Suprapubic skin (tissue), 4 donors: ENCODE results near the gene CTNNBIP1. TPM values are rescaled to one million over a fixed set of nuclear protein-coding genes. Genes with fewer than 3 reads are reported as not detected.
A peak's percentile ranks its signal among the peaks of the same experiment; 100 is the strongest.

Source experiments
- DNase-seq, 2 donors: peaks; one replicate each; pipeline ENCODE4 v3.0.0-alpha.2; 2019; ENCODE audit warnings: low spot score in 2 of 2
- H3K27ac ChIP-seq: fragments of 200-600 bp; sonication (generic); one replicate; pipeline ENCODE4 v1.5.1; 2019
- H3K27me3 ChIP-seq: fragments of 200-600 bp; sonication (generic); one replicate; pipeline ENCODE4 v1.5.1; 2019
- H3K36me3 ChIP-seq: fragments of 200-600 bp; sonication (generic); one replicate; pipeline ENCODE4 v1.5.1; 2019
- H3K4me1 ChIP-seq: fragments of 200-600 bp; sonication (generic); one replicate; pipeline ENCODE4 v1.5.1; 2019
- H3K4me3 ChIP-seq: fragments of 200-600 bp; sonication (generic); one replicate; pipeline ENCODE4 v1.5.1; 2019; ENCODE audit warnings: mild to moderate bottlenecking
- H3K9me3 ChIP-seq: fragments of 200-600 bp; sonication (generic); one replicate; pipeline ENCODE4 v1.5.1; 2019
- CTCF ChIP-seq, 2 donors: fragments of 200-600 bp in 1 of 2; fragments of 450-650 bp in 1 of 2; sonication (generic) in 1 of 2; IDR thresholded peaks; one replicate each; pipeline ENCODE4 v1.5.1; 2016 to 2019; ENCODE audit warnings: antibody characterized with exemption in 2 of 2, mild to moderate bottlenecking in 1 of 2, moderate library complexity in 1 of 2
- EP300 ChIP-seq: sonication (generic); formaldehyde crosslinking; IDR thresholded peaks from one replicate; pipeline ENCODE4 v1.6.1; 2017; ENCODE audit warnings: antibody characterized with exemption
- POLR2A ChIP-seq, 2 donors: fragments of 450-650 bp; IDR thresholded peaks; one replicate each; pipeline ENCODE4 v1.6.1; 2017; ENCODE audit warnings: antibody characterized with exemption in 2 of 2, mild to moderate bottlenecking in 2 of 2, moderate library complexity in 2 of 2
- POLR2AphosphoS5 ChIP-seq, 3 donors: sonication (generic); formaldehyde crosslinking; IDR thresholded peaks; one replicate each; pipeline ENCODE4 v1.6.1; 2017; ENCODE audit warnings: antibody characterized with exemption in 3 of 3
- WGBS: methylation state at CpG from one replicate; pipeline ENCODE4 v1.1.5; 2018; 5-methylcytosine and 5-hydroxymethylcytosine counted together
- total RNA-seq, 4 donors: library from RNA; depleted of rRNA; stranded (reverse); fragments of >200 nt; gene quantifications; one replicate each; pipeline ENCODE4 v1.1.0, GENCODE V29; 2016

CTNNBIP1 gene
- total RNA-seq, 4 donors from 2014 or later: 197 to 538 (median 406) TPM

DNA sequence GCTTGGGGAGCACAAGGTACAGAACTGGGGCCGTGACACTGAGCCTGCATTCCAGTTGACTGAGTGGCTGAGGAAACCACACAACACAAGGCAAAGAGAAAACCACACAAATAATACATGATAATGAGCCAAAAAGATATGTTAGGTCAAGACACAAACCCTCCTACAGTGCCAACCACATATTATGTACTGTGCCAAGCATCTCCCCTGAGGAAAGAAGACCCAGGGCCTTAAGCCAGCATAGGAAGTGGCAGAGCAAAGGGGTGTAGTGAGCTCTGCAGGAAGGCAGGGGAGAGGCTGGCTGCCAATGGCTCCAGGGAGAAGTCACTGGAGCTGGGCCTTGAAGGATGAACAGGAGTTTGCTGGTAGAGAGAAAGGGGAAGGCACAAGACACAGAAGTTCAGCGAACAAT is 28.2 kb downstream of the CTNNBIP1 start:
- peak overlapping the region; percentile 44 for H3K27ac ChIP-seq
- H3K4me3 ChIP-seq: no peak overlapping the region
- no peaks in the 10 kb centered on the region for H3K27me3 ChIP-seq
- H3K36me3 ChIP-seq: peaks cover 25% of the 10 kb centered on the region
- TF ChIP-seq POLR2AphosphoS5 (IDR thresholded peaks at IDR 0.05): no peak
- TF ChIP-seq CTCF (IDR thresholded peaks at IDR 0.05): no peak
- TF ChIP-seq EP300: no peak
- TF ChIP-seq POLR2A (IDR thresholded peaks at IDR 0.05): no peak
- WGBS: 65% methylated on average over 2 of the region's 2 CpGs
- peaks cover 50% of the 10 kb centered on the region for H3K4me1 ChIP-seq
- no peak for DNase-seq
- H3K9me3 ChIP-seq: no peaks in the 10 kb centered on the region

- no peak overlapping the region for H3K4me3 ChIP-seq
- no peaks in the 10 kb centered on the region for H3K9me3 ChIP-seq
- no peaks in the 10 kb centered on the region for H3K27me3 ChIP-seq
- peaks cover 55% of the 10 kb centered on the region for H3K4me1 ChIP-seq
- H3K27ac ChIP-seq: peak overlapping the region; percentile 63
- TF ChIP-seq CTCF (IDR thresholded peaks at IDR 0.05) (no peak), POLR2A (IDR thresholded peaks at IDR 0.05) (no peak), EP300 (no peak), POLR2AphosphoS5 (IDR thresholded peaks at IDR 0.05) (no peak)
- 59% methylated on average over 9 of the region's 9 CpGs for WGBS
- H3K36me3 ChIP-seq: peaks cover 15% of the 10 kb centered on the region
- DNase-seq: no peak
Observed at GRCh38 chr1:9878404-9878803, 31.7 kb downstream of the CTNNBIP1 start.

- Histone ChIP-seq H3K27me3 (no peaks in the 10 kb centered on the region), H3K9me3 (no peaks in the 10 kb centered on the region), H3K27ac (peak overlapping the region; percentile 71), H3K36me3 (peaks cover 11% of the 10 kb centered on the region), H3K4me1 (peaks cover 58% of the 10 kb centered on the region), H3K4me3 (no peak overlapping the region)
- DNase-seq: no peak
- TF ChIP-seq CTCF (IDR thresholded peaks at IDR 0.05) (no peak), POLR2AphosphoS5 (IDR thresholded peaks at IDR 0.05) (peak in 1 of 3 donors; percentile 38), POLR2A (IDR thresholded peaks at IDR 0.05) (no peak)
- 45% methylated on average over 9 of the region's 10 CpGs for WGBS
Observed at GRCh38 chr1:9877962-9878361, 32.1 kb downstream of the CTNNBIP1 start.

- H3K27ac ChIP-seq: peak overlapping the region; percentile 71
- H3K27me3 ChIP-seq: no peaks in the 10 kb centered on the region
- H3K4me1 ChIP-seq: peaks cover 74% of the 10 kb centered on the region
- DNase-seq: no peak
- 49% methylated on average over 3 of the region's 6 CpGs for whole genome bisulfite sequencing
- no peak overlapping the region for H3K4me3 ChIP-seq
- no peak for TF ChIP-seq CTCF (IDR thresholded peaks at IDR 0.05)
- no peak for TF ChIP-seq POLR2AphosphoS5 (IDR thresholded peaks at IDR 0.05)
- TF ChIP-seq EP300: no peak
- TF ChIP-seq POLR2A (IDR thresholded peaks at IDR 0.05): no peak
- peaks cover 16% of the 10 kb centered on the region for H3K36me3 ChIP-seq
- no peaks in the 10 kb centered on the region for H3K9me3 ChIP-seq
Observed at GRCh38 chr1:9875636-9876000, 34.5 kb downstream of the CTNNBIP1 start.

GRCh38 chr1:9874959-9875635 is 35.0 kb downstream of the CTNNBIP1 start:
- no peak for TF ChIP-seq EP300
- TF ChIP-seq CTCF (IDR thresholded peaks at IDR 0.05): peak; percentile 84 to 90
- no peak for TF ChIP-seq POLR2A (IDR thresholded peaks at IDR 0.05)
- peaks cover 20% of the 10 kb centered on the region for H3K36me3 ChIP-seq
- no peaks in the 10 kb centered on the region for H3K9me3 ChIP-seq
- peak overlapping the region; percentile 15 for H3K4me3 ChIP-seq
- 8% methylated on average over 13 of the region's 25 CpGs for WGBS
- no peaks in the 10 kb centered on the region for H3K27me3 ChIP-seq
- H3K4me1 ChIP-seq: peaks cover 79% of the 10 kb centered on the region
- peak in 1 of 2 donors; percentile 79 for DNase-seq
- H3K27ac ChIP-seq: peak overlapping the region; percentile 71
